GM12892 (cell line): ENCODE results near the gene TMOD3.

ENCODE experiments used
- POLR2A ChIP-seq: IDR thresholded peaks from 2 replicates; pipeline ENCODE4 v1.6.1; 2011; ENCODE audit warnings: low read depth, low read length, control low read depth
- POLR2AphosphoS5 ChIP-seq: IDR thresholded peaks from 2 replicates; pipeline ENCODE4 v1.6.1; 2011; ENCODE audit warnings: low read depth, low read length, control low read depth
- TAF1 ChIP-seq: IDR thresholded peaks from 2 replicates; pipeline ENCODE4 v1.6.1; 2011; ENCODE audit warnings: low read depth, mild to moderate bottlenecking, control low read depth, low read length, borderline replicate concordance

GRCh38 chr15:51798281-51798680, 31.2 kb upstream of the TMOD3 start:
- TF ChIP-seq POLR2A, result no peak
- no peak for TF ChIP-seq TAF1
- no peak for TF ChIP-seq POLR2AphosphoS5
